ENCODE measurements around the gene MMP25. TPM values are rescaled to one million over a fixed set of nuclear protein-coding genes. Genes with fewer than 3 reads are reported as not detected.

Gene MMP25
- total and polyA plus RNA-seq, 9 of the 15 experiments (the other 6 are each of a cell fraction or from before 2014, with no cell fraction given): 0.03 to 0.04 TPM; not detected in 7

- peak; percentile 51 for TF ChIP-seq KDM5B (IDR thresholded peaks at IDR 0.05; ENCODE audit: insufficient replicate concordance, low read depth, low read length)
- no peak for TF ChIP-seq ZBTB7A (IDR thresholded peaks at IDR 0.05; ENCODE audit: borderline replicate concordance, control insufficient read depth, low read depth, low read length)
- TF ChIP-seq HNRNPK (IDR thresholded peaks at IDR 0.05; ENCODE audit: low read depth, low read length, poor library complexity, severe bottlenecking): no peak
- TF ChIP-seq THRAP3 (IDR thresholded peaks at IDR 0.05; ENCODE audit: borderline replicate concordance): no peak
- no peak for TF ChIP-seq ILF3 (IDR thresholded peaks at IDR 0.05; ENCODE audit: borderline replicate concordance)
- peak; percentile 25; the same call in 1 of the 2 replicates for TF ChIP-seq ZNF592 (IDR thresholded peaks at IDR 0.05)
- TF ChIP-seq PRPF4 (IDR thresholded peaks at IDR 0.05; ENCODE audit: insufficient read depth, low read depth, low read length, poor library complexity, severe bottlenecking): peak; percentile 47
- TF ChIP-seq ZBTB26 (CRISPR knock-in tag; IDR thresholded peaks at IDR 0.05): no peak
- TF ChIP-seq EGR1 (conservative IDR thresholded peaks at IDR 0.05): peak; percentile 49
- 0 out of 6 replicates have a peak, but pooled peaks of 1 of the 3 experiments have one; percentile 55 for TF ChIP-seq ZBTB11 (CRISPR knock-in tag; IDR thresholded peaks at IDR 0.05)
- TF ChIP-seq KHSRP (IDR thresholded peaks at IDR 0.05): no peak
- peak; percentile 58; the same call in 1 of the 2 replicates for TF ChIP-seq FOXP4 (CRISPR knock-in tag; IDR thresholded peaks at IDR 0.05; ENCODE audit: borderline replicate concordance)
- TF ChIP-seq MAFG (tag; conservative IDR thresholded peaks at IDR 0.05): no peak
- no peak for TF ChIP-seq MIER1 (IDR thresholded peaks at IDR 0.05; ENCODE audit: low read depth)
These were observed 26.1 kb upstream of the MMP25 start, which contains the start of gene TNFRSF12A (continued) for GRCh38 chr16:3020247-3020603.

All from K562 (cell line).